NCI-H1417 treated with DMSO at 0.1 percent for 48 hours (cell line): Measurements from ENCODE around the gene CCDC157.

Experiments
- DNase-seq: peaks from one replicate; lab custom pipeline; 2025; lab: John Stamatoyannopoulos, UW

CCDC157 gene

GRCh38 chr22:30354644-30355043 is 2.2 kb upstream of the CCDC157 start:
- DNase-seq, result no peak

- DNase-seq, result no peak
These were observed 396 bp downstream of the CCDC157 start for GRCh38 chr22:30357236-30357570.

GRCh38 chr22:30357650-30358215 is 926 bp downstream of the CCDC157 start:
- no peak for DNase-seq

- no peak for DNase-seq
These were observed 1.7 kb downstream of the CCDC157 start for GRCh38 chr22:30358541-30358940.

- no peak for DNase-seq
These were observed 5.3 kb downstream of the CCDC157 start for GRCh38 chr22:30361916-30362650.

GRCh38 chr22:30362651-30363281 is 6.0 kb downstream of the CCDC157 start:
- no peak for DNase-seq

GRCh38 chr22:30365891-30366290 is 9.1 kb downstream of the CCDC157 start:
- DNase-seq, result no peak

GRCh38 chr22:30368420-30368819 is 11.6 kb downstream of the CCDC157 start:
- no peak for DNase-seq

- DNase-seq, result no peak
These were observed 13.9 kb downstream of the CCDC157 start for GRCh38 chr22:30370641-30371230.

GRCh38 chr22:30371321-30371720 is 14.5 kb downstream of the CCDC157 start:
- no peak for DNase-seq

GRCh38 chr22:30371981-30372380 is 15.2 kb downstream of the CCDC157 start:
- no peak for DNase-seq

GRCh38 chr22:30372915-30373314 is 16.1 kb downstream of the CCDC157 start:
- no peak for DNase-seq

- DNase-seq, result no peak
These were observed 16.8 kb downstream of the CCDC157 start for GRCh38 chr22:30373331-30374325.

GRCh38 chr22:30375312-30375849 is 18.6 kb downstream of the CCDC157 start:
- DNase-seq, result no peak

- no peak for DNase-seq
These were observed 23.2 kb downstream of the CCDC157 start for GRCh38 chr22:30380011-30380410.

GRCh38 chr22:30381264-30381663 is 24.5 kb downstream of the CCDC157 start:
- no peak for DNase-seq

- no peak for DNase-seq
These were observed 25.5 kb downstream of the CCDC157 start for GRCh38 chr22:30382340-30382739.

GRCh38 chr22:30383061-30383460 is 26.3 kb downstream of the CCDC157 start:
- no peak for DNase-seq

- DNase-seq, result no peak
These were observed 29.1 kb downstream of the CCDC157 start for GRCh38 chr22:30385942-30386341.

- no peak for DNase-seq
These were observed 29.8 kb downstream of the CCDC157 start for GRCh38 chr22:30386608-30386959.

GRCh38 chr22:30386960-30387827 is 30.4 kb downstream of the CCDC157 start, which contains the start of gene RNF215:
Gene RNF215 (minus strand): TSS chr22:30387411. CDS start chr22:30387313, 98 bp downstream.
- DNase-seq, result no peak
